GM23338 (cell line): ENCODE results near the gene DOCK10. TPM values are rescaled to one million over a fixed set of nuclear protein-coding genes. Genes with fewer than 3 reads are reported as not detected.

ENCODE experiments used
- ATAC-seq: fragments of 200-7000 bp; cut with Tn5 transposase; 3 replicates; pipeline ENCODE4 v1.9.1; 2020
- DNase-seq: peaks from one replicate; pipeline ENCODE4 v3.0.0-alpha.2; 2015; ENCODE audit warnings: low spot score
- H2AFZ ChIP-seq: fragments of 200-600 bp; sonication (generic); 2 replicates; pipeline ENCODE4 v1.8.0; 2016; ENCODE audit warnings: antibody characterized with exemption, mild to moderate bottlenecking, moderate library complexity
- H3F3A ChIP-seq: fragments of 200-600 bp; sonication (generic); replicated peaks from 2 replicates; pipeline ENCODE4 v1.8.0; 2017; ENCODE audit warnings: antibody characterized with exemption, mixed run types, low read depth
- H3K27ac ChIP-seq: fragments of 200-600 bp; sonication (generic); 2 replicates; pipeline ENCODE4 v1.6.1; 2016; ENCODE audit warnings: low read depth
- H3K27me3 ChIP-seq: fragments of 200-600 bp; sonication (generic); 2 replicates; pipeline ENCODE4 v1.8.0; 2016; ENCODE audit warnings: mild to moderate bottlenecking, mixed run types, moderate library complexity; ENCODE audit not compliant: insufficient read depth
- H3K36me3 ChIP-seq: fragments of 200-600 bp; sonication (generic); 2 replicates; pipeline ENCODE4 v1.8.0; 2016; ENCODE audit warnings: mild to moderate bottlenecking; ENCODE audit not compliant: insufficient read depth
- H3K4me1 ChIP-seq: fragments of 200-600 bp; sonication (generic); 2 replicates; pipeline ENCODE4 v1.8.0; 2016; ENCODE audit warnings: mild to moderate bottlenecking, moderate library complexity; ENCODE audit not compliant: insufficient read depth
- H3K4me2 ChIP-seq: fragments of 200-600 bp; sonication (generic); 2 replicates; pipeline ENCODE4 v1.7.1; 2017; ENCODE audit warnings: mixed run types
- H3K4me3 ChIP-seq: fragments of 200-600 bp; sonication (generic); 2 replicates; pipeline ENCODE4 v1.6.1; 2016; ENCODE audit warnings: mixed run types
- H3K79me2 ChIP-seq: fragments of 200-600 bp; sonication (generic); replicated peaks from 2 replicates; pipeline ENCODE4 v1.8.0; 2017; ENCODE audit warnings: mild to moderate bottlenecking; ENCODE audit not compliant: insufficient read depth
- H3K9me2 ChIP-seq: fragments of 200-600 bp; sonication (generic); 2 replicates; pipeline ENCODE4 v1.8.0; 2017; ENCODE audit not compliant: insufficient read depth
- H4K20me1 ChIP-seq: fragments of 200-600 bp; sonication (generic); replicated peaks from 2 replicates; pipeline ENCODE4 v1.8.0; 2017; ENCODE audit warnings: mild to moderate bottlenecking; ENCODE audit not compliant: insufficient read depth
- H3K27ac Mint-ChIP-seq: 2 replicates; pipeline ENCODE4 v1.8.0; 2020; ENCODE audit warnings: inconsistent platforms, mild to moderate bottlenecking, moderate library complexity, mixed read lengths
- H3K27me3 Mint-ChIP-seq: 3 replicates; pipeline ENCODE4 v1.8.0; 2022; ENCODE audit warnings: low read depth, mild to moderate bottlenecking, moderate library complexity, mixed read lengths, inconsistent platforms; ENCODE audit not compliant: insufficient read depth, poor library complexity
- H3K36me3 Mint-ChIP-seq: 3 replicates; pipeline ENCODE4 v1.8.0; 2021; ENCODE audit warnings: low read depth, mild to moderate bottlenecking, inconsistent platforms, moderate library complexity, mixed read lengths
- H3K4me1 Mint-ChIP-seq: 3 replicates; pipeline ENCODE4 v1.8.0; 2020; ENCODE audit warnings: mild to moderate bottlenecking, inconsistent platforms, mixed read lengths
- H3K4me3 Mint-ChIP-seq: 3 replicates; pipeline ENCODE4 v1.8.0; 2021; ENCODE audit warnings: moderate library complexity, mild to moderate bottlenecking, inconsistent platforms, mixed read lengths
- H3K9me3 Mint-ChIP-seq: 3 replicates; pipeline ENCODE4 v1.8.0; 2020; ENCODE audit warnings: moderate library complexity, mild to moderate bottlenecking, inconsistent platforms, mixed read lengths
- ETS1 ChIP-seq: IDR thresholded peaks from 2 replicates; pipeline ENCODE4 v1.6.1; 2016; ENCODE audit warnings: antibody characterized with exemption
- EZH2 ChIP-seq: fragments of 200-600 bp; sonication (generic); IDR thresholded peaks from one replicate; pipeline ENCODE4 v1.8.0; 2017; ENCODE audit warnings: antibody characterized with exemption, mild to moderate bottlenecking, low read depth; ENCODE audit not compliant: unreplicated experiment
- EZH2phosphoT487 ChIP-seq: fragments of 200-600 bp; sonication (generic); IDR thresholded peaks from one replicate; pipeline ENCODE4 v1.8.1; 2018; ENCODE audit warnings: antibody characterized with exemption; ENCODE audit not compliant: unreplicated experiment
- NANOG ChIP-seq: IDR thresholded peaks from 2 replicates; pipeline ENCODE4 v1.6.1; 2016; ENCODE audit warnings: antibody characterized with exemption, borderline replicate concordance
- POLR2AphosphoS5 ChIP-seq: IDR thresholded peaks from 2 replicates; pipeline ENCODE4 v1.6.1; 2016; ENCODE audit warnings: antibody characterized with exemption, low read depth
- STAT1 ChIP-seq: IDR thresholded peaks from one replicate; pipeline ENCODE4 v1.6.1; 2016; ENCODE audit warnings: antibody characterized with exemption; ENCODE audit not compliant: unreplicated experiment
- ZNF114 ChIP-seq: fragments of 250-450 bp; sonication (Bioruptor Pico); IDR thresholded peaks from 2 replicates; pipeline ENCODE4 v1.5.0; 2020; ENCODE audit warnings: mild to moderate bottlenecking, moderate library complexity
- ZNF331 ChIP-seq: fragments of 250-450 bp; sonication (Bioruptor Pico); IDR thresholded peaks from 2 replicates; pipeline ENCODE4 v1.5.0; 2020; ENCODE audit warnings: low read depth, mild to moderate bottlenecking, moderate library complexity
- ZNF462 ChIP-seq: fragments of 250-450 bp; sonication (Bioruptor Pico); IDR thresholded peaks from 2 replicates; pipeline ENCODE4 v1.5.0; 2020; ENCODE audit warnings: mild to moderate bottlenecking, moderate library complexity
- long read RNA-seq: library from polyadenylated mRNA; unstranded; transcript quantifications from one replicate; pipeline ENCODE4 v2.0.0, GENCODE V29; 2020; ENCODE audit not compliant: unreplicated experiment
- polyA plus RNA-seq: library from polyadenylated mRNA; unstranded; fragments of >200 nt; fragmentation: Nextera tagmentation; extraction: Ambion mirVana; gene quantifications from 2 replicates; pipeline ENCODE4 v1.2.1, GENCODE V29; 2016
- total RNA-seq: library from RNA; depleted of rRNA; stranded (reverse); fragments of >200 nt; shearing (Covaris generic); gene quantifications from 2 replicates; pipeline ENCODE4 v1.2.3, GENCODE V29; 2014; rRNA removed

DOCK10 gene
- total RNA-seq (1.3 and 1.7 TPM in 2 replicates), polyA plus RNA-seq (0.19 and 1.0 TPM in 2 replicates)
- long read RNA-seq = 0 reads

- DNase-seq = peak; percentile 42
Observed at GRCh38 chr2:225041851-225042799, at the start of gene DOCK10. DOCK10 (minus strand) TSS chr2:225042468; CDS start chr2:225042374, 94 bp downstream.

More at GRCh38 chr2:225041851-225042799, at the start of gene DOCK10:
- Histone ChIP-seq H2AFZ (peak within 1 kb of the TSS; percentile 94), H3K79me2 (no peaks in the 10 kb centered on the region), H4K20me1 (no peaks in the 10 kb centered on the region), H3K4me3 (peak within 1 kb of the TSS; percentile 70), H3K4me1 (peaks cover 28% of the 10 kb centered on the region), H3K9me2 (no peaks in the 10 kb centered on the region), H3F3A (peaks cover 8% of the 10 kb centered on the region; the same call in 1 of the 2 replicates), H3K36me3 (no peaks in the 10 kb centered on the region), H3K27me3 (peaks cover 70% of the 10 kb centered on the region), H3K4me2 (peak within 1 kb of the TSS; percentile 90), H3K27ac (no peak within 1 kb of the TSS)
- Mint-ChIP-seq H3K4me3 (peak within 1 kb of the TSS; percentile 77), H3K9me3 (no peaks in the 10 kb centered on the region; the same call in 2 of the 3 replicates), H3K27ac (no peak within 1 kb of the TSS), H3K27me3 (peaks cover 36% of the 10 kb centered on the region), H3K4me1 (peaks cover 30% of the 10 kb centered on the region), H3K36me3 (no peaks in the 10 kb centered on the region)
- ATAC-seq = peak; percentile 79
- TF ChIP-seq ZNF331 (CRISPR knock-in tag) (no peak), POLR2AphosphoS5 (no peak), EZH2phosphoT487 (no peak), ZNF114 (CRISPR knock-in tag) (no peak), STAT1 (no peak), ETS1 (no peak), EZH2 (peak; percentile 53), NANOG (no peak), ZNF462 (CRISPR knock-in tag) (no peak)
